Gastroesophageal sphincter (tissue), 4 donors: ENCODE results near the gene RBM7. TPM values are rescaled to one million over a fixed set of nuclear protein-coding genes. Genes with fewer than 3 reads are reported as not detected.
A peak's percentile ranks its signal among the peaks of the same experiment; 100 is the strongest.

ENCODE experiments used
- ATAC-seq: fragments of 150-250 bp; one replicate; pipeline ENCODE4 v1.9.1; 2016; ENCODE audit warnings: mild to moderate bottlenecking, moderate library complexity
- H3K27ac ChIP-seq, 4 donors: fragments of 200-600 bp; sonication (generic) in 3 of 4; 1 replicate in 3 of 4; 2 replicates in 1 of 4; pipeline ENCODE4 v1.5.1; 2016 to 2019
- H3K27me3 ChIP-seq: fragments of 200-600 bp; sonication (generic); one replicate; pipeline ENCODE4 v1.5.1; 2019
- H3K36me3 ChIP-seq, 2 donors: fragments of 200-600 bp; sonication (generic); one replicate each; pipeline ENCODE4 v1.5.1; 2019; ENCODE audit warnings: control low read depth in 1 of 2
- H3K4me1 ChIP-seq, 3 donors: fragments of 200-600 bp; sonication (generic); 1 replicate in 2 of 3; 2 replicates in 1 of 3; pipeline ENCODE4 v1.5.1; 2016 to 2019; ENCODE audit warnings: control low read depth in 2 of 3
- H3K4me3 ChIP-seq, 2 donors: fragments of 200-600 bp; sonication (generic); one replicate each; pipeline ENCODE4 v1.5.1; 2019; ENCODE audit warnings: mild to moderate bottlenecking in 1 of 2, moderate library complexity in 1 of 2
- H3K9me3 ChIP-seq, 3 donors: fragments of 200-600 bp; sonication (generic); one replicate each; pipeline ENCODE4 v1.5.1; 2017 to 2019; ENCODE audit warnings: control low read depth in 2 of 3
- CTCF ChIP-seq, 4 experiments: fragments of 200-600 bp in 2 of 4; fragments of 450-650 bp in 2 of 4; sonication (generic) in 1 of 4; IDR thresholded peaks; one replicate each; pipeline ENCODE4 v1.5.1; 2017 to 2019; ENCODE audit warnings: antibody characterized with exemption in 4 of 4, mild to moderate bottlenecking in 2 of 4, moderate library complexity in 2 of 4
- EP300 ChIP-seq: sonication (generic); formaldehyde crosslinking; IDR thresholded peaks from one replicate; pipeline ENCODE4 v1.6.1; 2017; ENCODE audit warnings: antibody characterized with exemption, mild to moderate bottlenecking
- POLR2A ChIP-seq, 2 donors: fragments of 450-650 bp; IDR thresholded peaks; one replicate each; pipeline ENCODE4 v1.6.1; 2017; ENCODE audit warnings: antibody characterized with exemption in 2 of 2, mild to moderate bottlenecking in 2 of 2, moderate library complexity in 1 of 2
- POLR2AphosphoS5 ChIP-seq: sonication (generic); formaldehyde crosslinking; IDR thresholded peaks from one replicate; pipeline ENCODE4 v1.6.1; 2017; ENCODE audit warnings: antibody characterized with exemption
- WGBS, 2 donors: methylation state at CpG; one replicate each; pipeline ENCODE4 v1.1.5; 2018; ENCODE audit warnings: low coverage in 1 of 2; 5-methylcytosine and 5-hydroxymethylcytosine counted together
- total RNA-seq, 4 donors: library from RNA; depleted of rRNA; stranded (reverse); fragments of >200 nt; gene quantifications; one replicate each; pipeline ENCODE4 v1.1.0, GENCODE V29; 2016

RBM7 gene
- total RNA-seq, 4 donors from 2014 or later: 16.0 to 31.7 (median 19.2) TPM

DNA sequence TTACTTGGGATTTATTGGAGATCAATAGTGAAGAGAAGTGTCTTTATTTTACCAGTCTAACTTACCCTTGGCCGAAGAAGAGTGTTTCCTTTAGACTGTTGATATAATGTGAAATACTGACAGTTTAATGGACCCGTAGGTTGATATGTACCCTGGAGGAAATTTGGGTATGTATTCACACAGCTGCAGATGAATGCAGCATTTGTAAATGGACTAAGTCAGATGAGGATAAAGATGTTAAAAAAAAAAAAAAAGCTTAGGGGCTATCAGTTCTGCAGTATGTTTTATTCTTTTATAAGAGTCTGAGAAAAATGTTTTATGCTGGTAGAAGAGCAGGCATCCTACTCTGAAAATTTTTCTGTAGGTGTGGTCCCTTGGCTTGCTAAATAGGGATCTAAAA is 41.5 kb downstream of the RBM7 start:
- no peak for TF ChIP-seq EP300
- TF ChIP-seq POLR2A (IDR thresholded peaks at IDR 0.05): no peak
- TF ChIP-seq CTCF (IDR thresholded peaks at IDR 0.05): no peak
- no peak for TF ChIP-seq POLR2AphosphoS5
- WGBS, 2 donors: 21 to 57% methylated on average over 2 of the region's 2 CpGs
- no peaks in the 10 kb centered on the region for H3K9me3 ChIP-seq
- H3K27me3 ChIP-seq: no peaks in the 10 kb centered on the region
- no peak overlapping the region for H3K4me3 ChIP-seq
- no peak for ATAC-seq
- peaks cover 0 to 31% of the 10 kb centered on the region in 2 donors for H3K36me3 ChIP-seq
- peak overlapping the region in 1 of 4 donors; percentile 89 for H3K27ac ChIP-seq
- H3K4me1 ChIP-seq: peaks cover 7 to 28% (median 8%) of the 10 kb centered on the region in 3 donors

- no peak overlapping the region for H3K27ac ChIP-seq
- no peaks in the 10 kb centered on the region for H3K9me3 ChIP-seq
- no peak for ATAC-seq
- H3K36me3 ChIP-seq: peaks cover 0 to 32% of the 10 kb centered on the region in 2 donors
- no peak for TF ChIP-seq POLR2A (IDR thresholded peaks at IDR 0.05)
- TF ChIP-seq EP300: no peak
- TF ChIP-seq POLR2AphosphoS5: no peak
- no peak for TF ChIP-seq CTCF (IDR thresholded peaks at IDR 0.05)
- H3K4me1 ChIP-seq: peaks cover 7 to 28% (median 8%) of the 10 kb centered on the region in 3 donors
- 89% methylated on average over 1 of the region's 1 CpG; no CpG with 5 or more reads in 1 of the 2 donors for WGBS, 2 donors
- no peaks in the 10 kb centered on the region for H3K27me3 ChIP-seq
- H3K4me3 ChIP-seq: no peak overlapping the region
Measured at GRCh38 chr11:114442536-114442935, 42.1 kb downstream of the RBM7 start.

GRCh38 chr11:114447444-114447843 is 47.0 kb downstream of the RBM7 start:
- H3K27me3 ChIP-seq: no peaks in the 10 kb centered on the region
- H3K36me3 ChIP-seq: peaks cover 7 to 64% of the 10 kb centered on the region in 2 donors
- H3K27ac ChIP-seq: no peak overlapping the region
- TF ChIP-seq POLR2A (IDR thresholded peaks at IDR 0.05) (no peak), POLR2AphosphoS5 (no peak), EP300 (no peak), CTCF (IDR thresholded peaks at IDR 0.05) (no peak)
- ATAC-seq: no peak
- peaks cover 0 to 18% (median 5%) of the 10 kb centered on the region in 3 donors for H3K4me1 ChIP-seq
- no peak overlapping the region for H3K4me3 ChIP-seq
- WGBS, 2 donors: 65 to 95% methylated on average over 2 of the region's 2 CpGs
- no peaks in the 10 kb centered on the region for H3K9me3 ChIP-seq

DNA sequence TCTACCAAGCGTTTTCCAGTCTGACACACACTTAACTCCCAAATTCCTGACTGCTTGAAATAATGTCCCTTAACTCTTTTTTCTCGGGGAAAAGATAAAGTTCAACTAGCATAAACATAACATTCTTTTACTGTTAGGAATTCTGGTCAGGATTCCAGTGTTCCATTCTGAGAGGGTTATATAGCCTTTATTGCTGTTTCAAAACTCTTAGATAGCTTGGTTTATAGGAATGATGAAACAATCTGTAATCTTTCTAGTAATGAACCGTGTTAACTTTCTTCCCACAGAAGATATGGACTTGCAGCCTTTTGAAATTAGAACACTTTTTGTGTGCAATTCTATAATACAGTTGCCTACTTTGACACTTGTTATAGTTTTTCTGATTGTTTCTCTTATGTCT is 47.4 kb downstream of the RBM7 start:
- Histone ChIP-seq H3K9me3 (no peaks in the 10 kb centered on the region), H3K4me3 (no peak overlapping the region), H3K27me3 (no peaks in the 10 kb centered on the region), H3K27ac (no peak overlapping the region), H3K4me1 (peaks cover 0 to 18% (median 5%) of the 10 kb centered on the region in 3 donors), H3K36me3 (peaks cover 7 to 69% of the 10 kb centered on the region in 2 donors)
- no peak for TF ChIP-seq POLR2A (IDR thresholded peaks at IDR 0.05)
- no peak for TF ChIP-seq POLR2AphosphoS5
- no peak for TF ChIP-seq EP300
- TF ChIP-seq CTCF (IDR thresholded peaks at IDR 0.05): no peak
- no peak for ATAC-seq
- 37 to 58% methylated on average over 3 of the region's 3 CpGs for WGBS, 2 donors

DNA sequence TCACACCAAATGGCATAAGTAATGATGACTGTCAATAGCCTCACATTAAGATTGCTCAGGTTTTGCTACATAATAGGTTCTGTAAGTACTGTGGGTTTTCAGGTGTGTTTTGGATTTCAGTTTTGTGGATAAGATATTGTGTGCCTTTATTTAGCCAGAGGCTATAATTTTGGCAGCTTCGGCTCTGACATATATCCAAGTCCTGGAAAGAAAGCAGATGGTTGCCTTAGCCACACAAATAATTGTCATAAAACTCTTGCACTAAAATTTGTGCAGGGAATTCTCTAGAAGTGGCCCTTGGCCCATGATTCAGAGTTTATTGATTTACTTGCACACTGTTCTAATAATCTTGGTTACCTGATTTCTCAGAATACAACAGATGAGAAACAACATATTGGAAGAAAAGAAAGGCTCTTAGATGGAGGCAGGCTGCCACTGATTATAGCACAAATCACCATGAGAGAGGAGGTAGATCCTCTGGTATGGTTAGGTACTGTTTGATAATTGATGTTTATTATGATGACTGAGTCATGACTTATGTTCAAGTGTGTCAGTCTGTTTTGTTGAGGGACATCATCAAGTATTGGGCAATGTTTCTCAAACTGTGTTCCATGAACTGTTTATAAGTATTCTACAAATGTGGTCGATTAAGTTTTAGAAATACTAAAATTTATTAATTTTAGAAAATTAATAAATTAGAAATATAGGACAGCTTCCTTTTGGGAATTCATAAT is 48.5 kb downstream of the RBM7 start:
- H3K4me1 ChIP-seq: peaks cover 0 to 18% (median 5%) of the 10 kb centered on the region in 3 donors
- H3K27me3 ChIP-seq: no peaks in the 10 kb centered on the region
- peaks cover 7 to 75% of the 10 kb centered on the region in 2 donors for H3K36me3 ChIP-seq
- 57 to 67% methylated on average over 2 of the region's 2 CpGs for WGBS, 2 donors
- ATAC-seq: no peak
- H3K9me3 ChIP-seq: no peaks in the 10 kb centered on the region
- H3K27ac ChIP-seq: no peak overlapping the region
- H3K4me3 ChIP-seq: no peak overlapping the region
- no peak for TF ChIP-seq CTCF (IDR thresholded peaks at IDR 0.05)
- TF ChIP-seq POLR2A (IDR thresholded peaks at IDR 0.05): no peak
- TF ChIP-seq EP300: no peak
- TF ChIP-seq POLR2AphosphoS5: no peak
